KOPT-K1 (cell line): ENCODE data around the gene MTA1.

ENCODE experiments used
- H3K27ac ChIP-seq: fragments of 200-600 bp; sonication (generic); 2 replicates; pipeline ENCODE4 v1.5.1; 2016; ENCODE audit warnings: antibody characterized with exemption, mild to moderate bottlenecking, low read depth, low read length; ENCODE audit not compliant: poor library complexity, severe bottlenecking
- H3K36me3 ChIP-seq: fragments of 200-600 bp; sonication (generic); 2 replicates; pipeline ENCODE4 v1.5.1; 2017; ENCODE audit warnings: antibody characterized with exemption, mild to moderate bottlenecking, low read length, moderate library complexity; ENCODE audit not compliant: insufficient read depth
- H3K9me3 ChIP-seq: fragments of 200-600 bp; sonication (generic); 2 replicates; pipeline ENCODE4 v1.5.1; 2017; ENCODE audit warnings: antibody characterized with exemption, low read length, mild to moderate bottlenecking; ENCODE audit not compliant: insufficient read depth, poor library complexity, severe bottlenecking

The MTA1 gene

DNA sequence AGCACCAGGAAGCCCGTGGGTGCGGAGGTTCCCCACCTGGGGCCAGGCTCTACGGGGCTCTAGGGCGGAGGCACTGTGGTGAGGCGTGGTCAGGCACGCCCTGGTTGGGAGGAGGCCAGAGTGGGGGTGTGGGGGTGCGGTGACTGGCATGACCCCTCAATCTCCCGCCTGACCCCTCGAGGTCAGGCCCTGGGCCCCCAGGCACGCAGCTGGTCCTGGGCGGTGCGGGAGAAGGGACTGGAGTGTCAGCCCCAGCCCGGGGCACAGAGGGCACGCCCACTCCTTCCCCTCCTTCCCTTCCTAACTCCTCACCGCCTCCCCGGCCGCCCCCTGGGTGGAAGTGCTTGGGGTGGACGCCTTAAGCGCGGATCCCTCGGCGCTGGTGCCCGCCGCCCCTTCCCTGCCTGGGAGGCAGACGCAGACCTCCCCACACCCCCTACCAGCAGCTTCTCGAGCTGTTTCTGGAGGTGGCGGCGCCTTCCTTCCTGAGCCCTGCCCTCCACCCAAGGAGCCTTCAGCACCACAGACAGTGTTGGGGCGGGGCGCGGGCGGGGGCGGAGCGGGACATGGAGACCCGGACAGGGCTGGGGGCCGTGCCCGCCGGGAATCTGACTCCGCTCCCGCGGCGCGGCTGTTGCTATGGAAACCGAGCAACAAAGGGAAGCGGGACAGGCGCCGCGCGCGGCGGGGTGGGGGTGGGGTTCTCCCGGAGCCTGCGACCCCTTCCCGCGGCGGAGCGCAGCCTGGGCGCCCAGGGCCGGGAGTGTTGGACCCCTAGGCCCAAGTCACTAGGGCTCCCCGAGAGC, 54.3 kb downstream of the MTA1 start:
- H3K9me3 ChIP-seq, result peaks cover 8% of the 10 kb centered on the region
- H3K27ac ChIP-seq, result no peak overlapping the region
- peaks cover 22% of the 10 kb centered on the region for H3K36me3 ChIP-seq

DNA sequence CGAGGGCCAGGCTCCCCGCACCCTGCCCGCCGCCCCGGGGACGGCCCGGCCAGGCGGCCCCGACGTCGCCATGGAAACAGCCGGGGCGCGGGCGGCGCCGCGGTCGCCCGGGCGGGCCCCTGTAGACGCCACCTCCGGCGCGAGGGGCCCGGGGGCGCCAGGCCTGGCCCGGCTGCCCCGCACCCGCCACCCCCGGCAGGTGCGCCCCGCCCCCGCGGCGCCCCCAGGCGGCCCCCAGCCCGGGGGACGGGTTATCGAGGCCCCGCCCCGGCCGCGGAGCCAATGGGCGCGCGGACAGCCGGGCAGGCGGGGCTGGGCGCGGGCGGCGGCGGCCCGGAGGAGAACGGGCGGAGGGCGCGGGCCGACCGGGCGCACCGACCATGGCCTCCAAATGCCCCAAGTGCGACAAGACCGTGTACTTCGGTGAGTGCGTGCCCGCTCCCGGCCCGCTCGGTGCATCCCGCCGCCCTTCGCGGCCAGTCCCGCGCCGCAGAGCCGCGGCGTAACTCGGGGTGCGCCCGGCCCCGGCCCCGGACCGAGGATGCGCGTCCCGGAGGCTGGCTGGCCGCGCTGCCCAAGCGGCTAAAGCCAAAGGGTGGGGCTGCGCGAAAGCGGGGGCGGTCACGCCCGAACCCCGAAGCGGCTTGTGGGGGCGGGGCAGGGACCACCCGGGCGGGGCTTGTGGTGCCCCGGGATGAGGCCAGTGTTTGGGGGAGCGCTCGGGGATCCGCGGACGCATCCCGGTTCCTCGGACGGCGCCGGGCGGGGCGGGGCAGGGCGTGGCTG, 55.0 kb downstream of the MTA1 start, which contains the start of gene CRIP2:
Gene CRIP2 (plus strand): TSS at position 339 of the 786 bp plus-strand sequence. CDS start 42 bp downstream, at position 381.
- peaks cover 14% of the 10 kb centered on the region for H3K36me3 ChIP-seq
- peaks cover 8% of the 10 kb centered on the region for H3K9me3 ChIP-seq
- H3K27ac ChIP-seq, result no peak within 1 kb of the TSS

DNA sequence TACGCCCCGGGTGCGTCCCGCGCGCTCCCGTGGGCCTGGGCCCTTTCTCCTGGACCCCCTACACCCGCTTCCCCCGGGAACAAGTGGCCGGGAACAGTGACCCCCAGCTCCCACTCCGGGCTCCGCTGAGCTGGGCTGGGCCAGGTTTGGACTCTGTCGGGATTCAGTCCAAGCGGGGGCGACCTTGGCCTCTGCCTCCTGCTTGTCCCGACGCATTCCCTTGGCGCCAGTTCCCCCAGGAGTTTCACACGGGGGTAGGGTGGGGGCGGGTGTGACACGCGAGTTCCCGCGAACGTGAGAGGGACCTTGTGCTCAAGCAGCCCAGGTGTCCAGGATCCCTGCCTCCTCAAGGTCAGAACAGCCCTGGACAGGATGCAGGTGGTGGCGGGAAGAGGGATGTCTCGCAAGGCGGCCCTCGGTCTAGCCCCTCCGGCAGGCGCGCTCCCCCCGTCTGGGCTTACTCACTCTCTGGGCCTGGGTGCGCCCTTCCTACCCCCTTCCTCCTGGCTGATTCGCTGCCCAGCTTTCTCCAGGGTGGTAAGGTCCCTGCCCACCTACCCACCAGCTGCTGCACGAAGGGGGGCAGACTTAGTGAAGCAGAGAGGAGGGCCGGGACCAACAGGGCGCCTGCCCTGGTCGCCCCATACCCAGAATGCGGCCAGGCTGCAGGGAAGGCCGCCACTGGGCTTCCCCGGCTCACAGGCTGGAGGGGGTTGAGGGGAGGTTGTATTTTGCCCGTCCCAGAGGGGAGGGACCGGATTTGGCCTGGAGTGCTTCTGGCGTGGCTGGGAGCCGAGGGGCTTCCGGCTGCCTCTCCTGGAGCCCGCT, 55.9 kb downstream of the MTA1 start:
- H3K36me3 ChIP-seq, result peaks cover 8% of the 10 kb centered on the region
- H3K27ac ChIP-seq, result no peak overlapping the region
- peaks cover 8% of the 10 kb centered on the region for H3K9me3 ChIP-seq

DNA sequence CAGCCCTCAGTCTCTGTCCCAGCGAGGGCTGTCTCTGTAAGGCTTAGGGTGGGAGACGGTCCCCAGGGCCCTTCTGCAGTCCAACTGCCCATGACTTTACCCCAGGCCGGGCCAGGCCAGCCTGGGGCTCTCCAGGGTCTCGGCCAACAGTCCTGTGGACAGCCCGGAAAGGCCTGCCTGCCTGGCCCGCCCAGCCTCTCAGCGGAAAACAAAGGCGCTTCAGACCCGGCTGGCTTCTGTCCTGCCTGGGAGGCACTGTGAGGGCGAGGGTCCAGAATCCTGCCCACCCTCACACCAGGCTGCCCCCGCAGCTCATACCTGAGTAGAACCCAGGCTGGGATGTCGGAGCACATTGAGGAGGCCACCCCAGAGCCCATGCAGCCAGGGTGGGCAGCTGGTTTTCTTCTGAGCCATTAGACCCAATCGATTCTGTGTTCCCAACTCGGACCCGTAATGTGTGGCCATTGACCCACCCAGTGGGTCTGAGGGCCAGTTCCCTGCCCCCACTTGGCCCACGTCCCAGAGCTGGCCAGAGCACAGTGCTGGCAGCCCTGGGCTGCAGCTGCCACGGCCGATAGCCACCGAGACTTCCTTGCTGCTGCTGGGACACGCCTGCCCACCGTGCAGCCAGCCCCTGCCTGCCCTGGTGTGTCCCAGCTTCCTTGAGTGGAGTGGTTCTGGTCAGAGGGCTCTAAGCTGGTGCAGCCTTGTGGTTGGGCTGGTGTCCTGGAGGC, 56.6 kb downstream of the MTA1 start:
- no peaks in the 10 kb centered on the region for H3K36me3 ChIP-seq
- H3K9me3 ChIP-seq, result peaks cover 8% of the 10 kb centered on the region
- no peak overlapping the region for H3K27ac ChIP-seq

DNA sequence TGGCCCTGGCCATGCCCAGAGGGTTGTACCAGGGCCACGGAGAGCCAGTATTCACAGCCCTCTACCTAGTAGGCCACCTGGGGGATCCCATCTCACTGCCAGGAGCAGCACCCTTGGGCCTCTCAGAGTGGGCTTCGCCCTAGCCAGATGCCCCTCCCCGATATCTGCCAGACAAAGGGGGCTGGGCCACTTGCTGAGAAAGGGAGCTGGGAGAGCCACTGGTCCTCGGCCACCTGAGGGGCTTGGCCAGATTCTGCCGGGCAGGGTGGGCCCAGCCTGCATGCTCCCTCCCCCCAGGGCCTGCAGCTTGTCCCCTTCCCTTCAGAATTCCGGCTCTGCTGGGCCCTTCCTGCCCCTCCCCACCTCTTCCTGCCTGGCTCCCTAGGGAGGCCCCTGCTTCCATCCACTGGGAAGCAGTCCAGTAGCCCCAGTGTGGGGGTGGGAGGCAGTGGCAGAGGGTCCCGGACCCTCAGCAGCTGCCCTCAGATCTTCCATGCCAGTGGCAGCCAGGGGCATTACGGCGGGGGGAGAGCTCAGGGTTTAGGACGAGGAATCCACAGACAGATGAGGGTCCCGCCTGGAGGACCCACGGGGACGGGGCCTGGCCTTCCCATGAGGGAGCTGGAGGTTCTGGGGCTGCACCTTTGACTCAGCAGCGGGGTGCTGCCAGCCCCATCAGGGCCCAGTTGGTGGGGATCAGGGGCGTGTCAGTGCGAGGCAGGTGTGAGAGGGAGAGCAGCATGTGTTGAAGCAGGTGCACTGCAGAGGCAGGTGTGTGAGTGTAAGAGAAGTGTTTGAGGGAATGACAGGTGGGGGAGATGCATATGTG, 57.4 kb downstream of the MTA1 start:
- Histone ChIP-seq H3K27ac (no peak overlapping the region), H3K9me3 (peaks cover 8% of the 10 kb centered on the region), H3K36me3 (no peaks in the 10 kb centered on the region)

DNA sequence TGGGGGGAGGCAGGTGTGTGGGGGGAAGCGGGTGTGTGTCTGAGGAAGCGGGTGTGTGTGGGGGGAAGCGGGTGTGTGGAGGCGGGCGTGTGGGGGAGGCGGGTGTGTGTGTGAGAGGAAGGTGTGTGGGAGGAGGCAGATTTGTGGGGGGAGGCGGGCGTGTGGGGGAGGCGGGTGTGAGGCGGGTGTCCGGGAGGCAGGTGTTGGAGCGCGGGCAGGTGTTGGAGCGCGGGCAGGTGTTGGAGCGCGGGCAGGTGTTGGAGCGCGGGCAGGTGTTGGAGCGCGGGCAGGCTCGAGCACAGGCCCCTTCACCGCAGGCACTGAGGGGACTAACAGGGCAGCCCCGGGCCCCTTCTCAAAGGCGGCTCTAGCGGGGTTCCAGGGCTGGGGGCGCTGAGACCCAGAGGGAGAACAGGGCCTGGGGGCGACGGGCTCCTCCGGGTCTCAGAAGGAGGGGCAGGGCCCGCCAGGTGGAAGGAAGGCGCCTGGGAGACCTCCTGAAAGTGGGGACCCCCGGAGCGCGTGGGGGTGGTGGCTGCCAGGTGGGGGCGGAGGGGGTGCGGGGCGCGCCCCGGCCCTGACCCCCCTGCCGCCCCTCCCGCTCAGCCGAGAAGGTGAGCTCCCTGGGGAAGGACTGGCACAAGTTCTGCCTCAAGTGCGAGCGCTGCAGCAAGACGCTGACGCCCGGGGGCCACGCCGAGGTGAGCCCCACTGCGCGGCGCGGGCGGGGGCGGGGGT, 58.2 kb downstream of the MTA1 start:
- Histone ChIP-seq H3K9me3 (peaks cover 8% of the 10 kb centered on the region), H3K27ac (no peak overlapping the region), H3K36me3 (no peaks in the 10 kb centered on the region)

DNA sequence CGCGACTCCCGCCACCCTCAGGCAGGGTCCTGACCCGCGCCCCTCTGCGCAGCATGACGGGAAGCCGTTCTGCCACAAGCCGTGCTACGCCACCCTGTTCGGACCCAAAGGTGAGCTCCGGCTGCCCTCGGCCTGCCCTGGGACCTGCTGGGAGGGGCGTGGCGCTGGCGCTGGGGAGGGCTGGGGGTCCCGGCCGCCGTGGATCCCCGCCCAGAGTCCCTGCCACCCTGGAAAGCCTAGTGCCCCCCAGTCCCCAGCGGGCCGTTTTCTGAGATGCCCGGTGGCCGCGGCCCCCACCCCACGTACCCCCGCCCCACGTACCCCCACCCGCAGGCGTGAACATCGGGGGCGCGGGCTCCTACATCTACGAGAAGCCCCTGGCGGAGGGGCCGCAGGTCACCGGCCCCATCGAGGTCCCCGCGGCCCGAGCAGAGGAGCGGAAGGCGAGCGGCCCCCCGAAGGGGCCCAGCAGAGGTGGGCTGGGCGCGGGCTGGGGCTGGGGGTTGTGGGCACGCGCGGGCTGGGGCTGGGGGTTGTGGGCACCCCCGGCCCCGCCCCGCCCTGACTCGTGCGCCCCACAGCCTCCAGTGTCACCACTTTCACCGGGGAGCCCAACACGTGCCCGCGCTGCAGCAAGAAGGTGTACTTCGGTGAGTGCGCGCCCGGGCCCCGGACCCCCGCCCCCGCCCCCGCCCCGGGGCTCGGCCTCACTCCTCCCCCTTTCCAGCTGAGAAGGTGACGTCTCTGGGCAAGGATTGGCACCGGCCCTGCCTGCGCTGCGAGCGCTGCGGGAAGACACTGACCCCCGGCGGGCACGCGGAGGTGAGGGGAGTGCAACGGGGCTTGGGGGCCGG, 59.0 kb downstream of the MTA1 start:
- Histone ChIP-seq H3K27ac (no peak overlapping the region), H3K9me3 (peaks cover 8% of the 10 kb centered on the region), H3K36me3 (no peaks in the 10 kb centered on the region)

DNA sequence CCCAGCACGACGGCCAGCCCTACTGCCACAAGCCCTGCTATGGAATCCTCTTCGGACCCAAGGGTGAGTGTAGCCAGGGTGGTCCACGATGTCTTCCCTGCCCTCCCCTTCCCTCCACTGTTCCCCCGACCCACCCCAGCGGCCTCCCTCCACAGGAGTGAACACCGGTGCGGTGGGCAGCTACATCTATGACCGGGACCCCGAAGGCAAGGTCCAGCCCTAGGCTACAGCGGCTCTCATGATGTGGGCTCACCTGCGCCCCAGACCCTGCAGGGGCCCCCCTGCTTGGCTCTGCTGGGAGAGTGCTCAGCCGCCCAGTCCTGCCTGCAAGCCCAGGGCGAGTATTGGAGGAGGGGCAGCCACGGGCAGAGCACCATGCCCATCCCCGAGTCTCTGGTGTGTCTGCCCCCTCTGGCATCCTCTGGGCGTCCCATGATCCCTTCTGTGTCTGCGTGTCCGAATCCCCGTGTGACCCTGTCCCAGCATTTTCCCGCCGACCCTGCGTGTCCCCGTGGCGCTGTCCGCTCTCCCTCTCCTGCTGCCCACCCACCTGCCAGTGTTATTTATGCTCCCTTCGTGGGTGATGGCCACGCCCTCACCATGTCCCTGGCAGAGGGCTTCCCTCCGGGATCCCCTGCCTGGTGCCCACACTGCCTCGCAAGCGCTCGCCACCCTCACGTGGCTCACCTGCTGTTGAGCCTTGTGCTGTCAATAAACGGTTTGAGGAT, 60.0 kb downstream of the MTA1 start:
- Histone ChIP-seq H3K9me3 (peaks cover 8% of the 10 kb centered on the region), H3K36me3 (no peaks in the 10 kb centered on the region), H3K27ac (no peak overlapping the region)

DNA sequence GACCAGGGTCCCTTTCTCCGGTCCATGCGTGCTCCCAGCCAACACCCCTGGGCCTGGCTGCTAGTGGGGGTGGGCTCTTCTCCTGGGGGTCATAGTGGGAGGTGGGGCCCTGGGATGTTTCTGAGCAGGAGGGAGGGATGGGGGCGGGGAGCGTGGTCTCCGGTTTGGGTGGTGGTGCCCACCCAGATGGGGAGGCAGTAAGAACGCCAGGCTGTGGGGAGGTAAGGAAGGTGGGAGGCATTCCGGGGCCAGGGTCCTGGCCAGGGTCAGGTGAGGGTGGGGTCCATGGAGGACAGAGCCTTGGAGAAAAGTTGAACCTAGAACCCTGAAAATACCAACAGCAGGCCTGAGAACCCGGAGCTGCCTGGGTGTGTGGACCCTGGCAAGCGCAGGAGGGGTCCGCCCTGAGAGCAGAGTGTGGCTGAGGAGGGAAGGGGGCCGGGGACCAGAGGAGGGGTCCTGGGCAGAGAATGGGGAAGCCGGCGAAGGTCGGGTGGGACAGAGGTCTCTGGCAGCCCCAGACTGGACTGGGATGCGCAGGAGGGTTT, 60.6 kb downstream of the MTA1 start:
- peaks cover 8% of the 10 kb centered on the region for H3K9me3 ChIP-seq
- no peaks in the 10 kb centered on the region for H3K36me3 ChIP-seq
- no peak overlapping the region for H3K27ac ChIP-seq

DNA sequence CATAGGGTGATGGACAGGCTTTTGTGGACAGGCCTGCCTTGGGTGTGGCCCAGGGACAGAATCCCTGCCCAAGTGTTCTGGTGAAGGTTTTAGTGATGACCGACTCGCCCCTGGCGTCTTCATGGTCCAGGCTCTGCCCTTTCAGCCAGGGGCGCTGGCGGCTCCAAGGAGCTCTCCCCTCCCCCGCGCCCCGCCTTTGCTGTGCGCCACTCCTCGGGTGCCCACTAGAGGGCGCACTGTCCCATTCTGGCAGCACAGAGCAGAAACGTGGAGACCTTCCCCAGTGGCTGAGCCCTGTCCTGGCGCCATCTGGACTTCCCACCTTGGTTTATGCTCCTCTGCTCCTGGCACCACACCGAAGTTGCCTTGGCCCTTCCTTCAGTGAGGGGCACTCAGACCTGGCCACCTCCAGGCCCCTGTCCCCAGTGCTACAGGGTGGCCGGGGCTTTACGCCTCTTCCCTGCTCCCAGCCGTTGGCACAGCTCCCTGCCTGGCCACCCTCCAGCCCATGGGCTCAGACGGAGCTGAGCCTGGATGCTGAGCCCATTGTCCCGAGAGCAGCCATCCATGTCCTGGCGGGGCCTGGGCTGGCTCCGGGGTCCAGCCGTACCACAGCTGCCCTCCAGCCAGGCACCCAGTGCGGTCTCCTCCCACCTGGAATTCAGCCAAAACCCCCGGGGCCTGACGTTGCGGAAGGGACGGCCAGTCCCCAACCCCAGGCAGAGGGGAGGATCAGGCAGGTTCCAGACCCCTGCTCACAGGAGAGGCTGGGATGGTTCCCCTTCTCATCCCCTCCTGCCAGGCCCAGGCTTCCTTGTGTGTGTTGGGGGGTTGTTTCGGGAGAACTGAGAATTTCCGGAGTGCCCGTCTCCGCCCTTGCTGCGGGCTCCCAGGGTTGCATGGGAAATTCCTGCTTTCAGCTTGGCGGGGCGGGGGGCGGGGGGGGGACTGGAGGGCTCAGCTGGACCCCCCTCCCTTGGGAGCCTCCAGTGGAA, 61.5 kb downstream of the MTA1 start:
- H3K27ac ChIP-seq, result no peak overlapping the region

DNA sequence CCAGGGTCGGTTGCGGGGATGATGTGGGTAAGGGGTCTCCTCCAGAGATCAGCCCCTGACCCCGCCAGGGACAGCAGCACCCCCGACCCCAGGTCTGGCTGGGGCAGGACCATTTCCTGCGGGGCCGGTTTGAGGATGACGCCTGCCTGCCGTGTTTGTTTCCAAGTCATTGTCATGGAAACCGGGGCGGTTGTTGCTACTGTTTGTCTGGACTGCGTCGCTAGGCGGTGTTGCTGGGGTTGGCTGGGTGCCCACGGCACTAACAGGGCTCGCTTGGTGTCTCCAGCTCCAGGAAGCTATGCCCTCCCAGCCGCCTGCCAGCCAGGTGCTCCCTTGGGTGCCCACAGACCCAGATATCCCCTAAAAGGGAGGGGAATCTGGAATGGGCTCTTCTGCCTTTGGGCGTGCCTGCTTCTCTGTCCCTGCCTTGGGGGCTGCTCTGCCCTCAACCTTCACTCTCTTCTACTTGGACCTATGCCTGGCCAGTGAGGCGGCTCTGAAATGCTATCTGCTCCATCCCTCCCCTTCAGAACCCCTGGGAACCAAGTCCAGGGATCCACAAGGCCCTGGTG, 62.3 kb downstream of the MTA1 start:
- H3K27ac ChIP-seq, result no peak overlapping the region
- peaks cover 6% of the 10 kb centered on the region for H3K9me3 ChIP-seq
- no peaks in the 10 kb centered on the region for H3K36me3 ChIP-seq

More for the DNA sequence above, 61.5 kb downstream of the MTA1 start:
- H3K9me3 ChIP-seq, result peaks cover 8% of the 10 kb centered on the region
- no peaks in the 10 kb centered on the region for H3K36me3 ChIP-seq
